Activated CD8-positive, alpha-beta T cell treated with anti-CD3 and anti-CD28 coated beads, Interleukin-2, amount 10 ng/mL, durations not matched to agents 7 days and 5 days (primary cell): Measurements from ENCODE around the gene AHCY. TPM values are rescaled to one million over a fixed set of nuclear protein-coding genes. Genes with fewer than 3 reads are reported as not detected.
"Not testable (repeated sequence)": the region's sequence is repeated elsewhere in the genome, so short reads cannot be mapped to it uniquely, and the experiment has no call there.

Experiments used
- ATAC-seq: fragments of 150-1000 bp; cut with Tn5 transposase; one replicate; pipeline ENCODE4 v1.10.0; 2021; ENCODE audit warnings: moderate library complexity
- CTCF ChIA-PET: fragments of 350-600 bp; sonication (Branson Sonifier 250); formaldehyde crosslinking; loops from one replicate; lab custom pipeline; 2021; ENCODE audit warnings: antibody characterized with exemption; lab: Charles Lee
- POLR2A ChIA-PET: fragments of 350-600 bp; sonication (Branson Sonifier 250); formaldehyde crosslinking; loops from one replicate; lab custom pipeline; 2021; ENCODE audit warnings: antibody characterized with exemption; lab: Charles Lee
- DNase-seq: peaks from one replicate; pipeline ENCODE4 v3.0.0-alpha.2; 2020
- H3K27ac Mint-ChIP-seq: one replicate; pipeline ENCODE4 v1.8.0; 2021; ENCODE audit warnings: mild to moderate bottlenecking, mixed read lengths
- H3K27me3 Mint-ChIP-seq: one replicate; pipeline ENCODE4 v1.8.0; 2021; ENCODE audit warnings: low read depth, mixed read lengths
- H3K36me3 Mint-ChIP-seq: one replicate; pipeline ENCODE4 v1.8.0; 2021; ENCODE audit warnings: low read depth, mixed read lengths
- H3K4me1 Mint-ChIP-seq: one replicate; pipeline ENCODE4 v1.8.0; 2021; ENCODE audit warnings: low read depth, mixed read lengths
- H3K4me3 Mint-ChIP-seq: one replicate; pipeline ENCODE4 v1.8.0; 2021; ENCODE audit warnings: mild to moderate bottlenecking, mixed read lengths
- H3K9me3 Mint-ChIP-seq: one replicate; pipeline ENCODE4 v1.8.0; 2022; ENCODE audit warnings: mixed read lengths; ENCODE audit not compliant: insufficient read depth
- total RNA-seq, 2 experiments: library from RNA; stranded (reverse); gene quantifications; one replicate each; pipeline ENCODE4 v1.2.3, GENCODE V29; 2021

The AHCY gene
- total RNA-seq: 10 to 100 TPM; 90.2 to 94.4 TPM

DNA sequence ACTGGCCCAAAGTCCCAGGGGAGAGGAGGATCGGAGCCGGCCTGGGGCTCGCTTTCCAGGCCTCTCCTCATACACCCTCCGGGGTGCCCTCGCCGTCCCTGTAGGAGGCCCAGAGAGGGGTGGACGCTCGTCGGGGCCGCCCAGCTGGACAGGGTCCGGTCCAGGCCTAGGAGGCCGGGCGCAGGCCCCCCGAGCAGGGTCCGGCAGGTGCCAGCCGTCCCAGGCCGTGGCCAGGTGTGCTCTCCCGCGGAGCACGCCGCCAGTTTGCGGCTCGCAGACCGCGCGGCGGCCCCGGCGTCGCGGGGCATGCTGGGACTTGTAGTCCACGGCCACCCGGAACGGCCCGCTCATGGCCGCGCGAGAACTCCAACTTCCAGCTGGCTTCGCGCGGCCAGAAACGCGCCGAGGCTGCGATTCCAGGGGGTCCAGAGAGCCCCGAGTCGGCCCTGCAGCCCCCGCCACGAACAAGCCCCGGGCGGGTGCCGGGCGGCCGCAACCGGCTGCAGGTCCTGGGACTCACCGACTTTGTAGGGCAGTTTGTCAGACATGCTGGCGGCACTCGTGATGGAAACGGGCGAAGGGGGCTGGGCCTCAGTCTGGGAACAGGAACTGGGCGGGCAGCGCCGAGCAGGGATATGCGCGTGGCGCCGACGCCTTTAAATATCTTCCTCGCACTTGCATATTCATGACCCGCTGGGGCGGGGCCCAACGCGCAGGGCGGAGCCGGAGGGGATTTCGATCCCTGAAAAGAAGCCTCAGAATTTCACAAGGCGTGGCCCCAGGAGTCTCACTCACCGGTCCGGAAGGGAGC lies at the start of gene AHCY:
Gene AHCY, minus strand, starts transcription at position 633 of the 811 bp plus-strand sequence. Its CDS starts 85 bp downstream, at position 548.
- H3K4me3 Mint-ChIP-seq: peak within 1 kb of the TSS; percentile 87
- H3K9me3 Mint-ChIP-seq: no peaks in the 10 kb centered on the region
- CTCF ChIA-PET: interaction anchor here (0.9 to 9.1 kb wide), 4 partner anchors 10 to 235 kb away, joined by 3 to 65 read pairs (median 8); partner anchors contain the start of gene DYNLRB1
- ATAC-seq: peak; percentile 97
- POLR2A ChIA-PET: interaction anchor here (1.3 to 1.4 kb wide), 2 partner anchors 206 to 213 kb away, joined by 4 to 5 read pairs; partner anchors contain the start of gene DYNLRB1
- H3K27ac Mint-ChIP-seq: peak within 1 kb of the TSS; percentile 91
- peaks cover 2% of the 10 kb centered on the region for H3K27me3 Mint-ChIP-seq
- H3K36me3 Mint-ChIP-seq: peaks cover 4% of the 10 kb centered on the region
- peak; percentile 96 for DNase-seq
- peaks cover 24% of the 10 kb centered on the region for H3K4me1 Mint-ChIP-seq

DNA sequence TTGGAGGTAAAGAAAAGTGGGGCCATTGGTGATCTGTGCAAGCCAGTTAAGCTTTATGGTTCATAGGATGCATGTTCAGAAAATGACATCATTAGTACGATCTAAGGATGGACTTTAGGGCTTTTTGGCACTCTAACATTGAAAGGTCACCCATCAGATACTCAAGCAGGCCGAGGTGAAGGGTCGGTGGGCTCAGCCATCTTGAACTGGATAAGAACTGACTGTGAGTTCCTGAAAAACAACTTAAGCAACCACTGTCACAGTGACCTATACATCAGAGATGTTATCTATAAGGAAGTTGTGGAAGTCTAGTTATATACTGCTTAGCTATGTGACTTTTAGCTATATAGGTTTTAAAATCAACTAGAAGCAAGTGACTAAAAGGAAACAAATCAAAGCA lies 46.9 kb upstream of the AHCY start:
- no peak overlapping the region for H3K27ac Mint-ChIP-seq
- ChIA-PET POLR2A (no interaction called here), CTCF (interaction anchor here (0.7 to 1.0 kb wide), 2 partner anchors 13 to 37 kb away, joined by 3 read pairs; partner anchors contain the start of gene ITCH)
- H3K4me3 Mint-ChIP-seq: no peak overlapping the region
- DNase-seq: no peak
- H3K4me1 Mint-ChIP-seq: peaks cover 11% of the 10 kb centered on the region
- no peak for ATAC-seq
- peaks cover 3% of the 10 kb centered on the region for H3K36me3 Mint-ChIP-seq
- no peaks in the 10 kb centered on the region for H3K9me3 Mint-ChIP-seq
- no peaks in the 10 kb centered on the region for H3K27me3 Mint-ChIP-seq

DNA sequence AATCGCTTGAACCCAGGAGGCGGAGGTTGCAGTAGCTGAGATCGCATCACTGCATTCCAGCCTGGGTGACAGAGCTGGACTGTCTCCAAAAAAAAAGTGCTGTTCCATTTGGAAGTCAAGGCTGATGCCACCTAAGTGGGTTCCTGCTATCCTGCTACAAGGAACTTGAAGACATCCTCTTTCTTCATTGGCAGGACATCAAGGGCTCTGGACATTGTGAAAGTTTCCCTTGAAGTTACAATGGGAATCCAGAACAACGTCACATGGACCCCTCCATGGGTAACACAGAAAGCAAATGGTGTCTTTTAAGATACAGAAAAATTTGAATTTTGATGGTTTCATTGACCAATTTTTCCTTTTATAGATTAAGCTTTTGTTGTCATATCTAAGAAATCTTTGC lies 44.4 kb upstream of the AHCY start:
- H3K4me3 Mint-ChIP-seq: no peak overlapping the region
- peaks cover 11% of the 10 kb centered on the region for H3K4me1 Mint-ChIP-seq
- no peaks in the 10 kb centered on the region for H3K9me3 Mint-ChIP-seq
- ChIA-PET POLR2A (interaction anchor here (0.6 kb wide), 1 partner anchor 117 kb away, joined by 3 read pairs; no protein-coding TSS in a partner anchor), CTCF (interaction anchor here (1.1 to 1.3 kb wide), 3 partner anchors 11 to 129 kb away, joined by 3 read pairs; no protein-coding TSS in a partner anchor)
- ATAC-seq (no peak), DNase-seq (no peak)
- H3K36me3 Mint-ChIP-seq: peaks cover 3% of the 10 kb centered on the region
- no peak overlapping the region for H3K27ac Mint-ChIP-seq
- H3K27me3 Mint-ChIP-seq: no peaks in the 10 kb centered on the region

DNA sequence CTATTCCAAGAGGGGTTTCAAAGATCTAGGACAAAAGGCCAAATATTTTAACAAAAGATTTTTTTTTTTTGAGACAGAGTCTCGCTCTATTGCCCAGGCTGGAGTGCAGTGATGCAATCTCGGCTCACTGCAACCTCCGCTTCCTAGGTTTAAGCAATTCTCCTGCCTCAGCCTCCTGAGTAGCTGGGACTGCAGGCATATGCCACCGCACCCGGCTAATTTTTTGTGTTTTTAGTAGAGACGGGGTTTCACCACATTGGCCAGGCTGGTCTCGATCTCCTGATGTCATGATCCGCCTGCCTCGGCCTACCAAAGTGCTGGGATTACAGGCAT lies 43.3 kb upstream of the AHCY start:
- H3K27me3 Mint-ChIP-seq, H3K27ac Mint-ChIP-seq, H3K36me3 Mint-ChIP-seq, H3K4me3 Mint-ChIP-seq, POLR2A ChIA-PET, H3K9me3 Mint-ChIP-seq, ATAC-seq, DNase-seq: not testable (repeated sequence)
- peaks cover 11% of the 10 kb centered on the region for H3K4me1 Mint-ChIP-seq
- CTCF ChIA-PET: interaction anchor here (1.3 kb wide), 1 partner anchor 34 kb away, joined by 3 read pairs; no protein-coding TSS in a partner anchor

DNA sequence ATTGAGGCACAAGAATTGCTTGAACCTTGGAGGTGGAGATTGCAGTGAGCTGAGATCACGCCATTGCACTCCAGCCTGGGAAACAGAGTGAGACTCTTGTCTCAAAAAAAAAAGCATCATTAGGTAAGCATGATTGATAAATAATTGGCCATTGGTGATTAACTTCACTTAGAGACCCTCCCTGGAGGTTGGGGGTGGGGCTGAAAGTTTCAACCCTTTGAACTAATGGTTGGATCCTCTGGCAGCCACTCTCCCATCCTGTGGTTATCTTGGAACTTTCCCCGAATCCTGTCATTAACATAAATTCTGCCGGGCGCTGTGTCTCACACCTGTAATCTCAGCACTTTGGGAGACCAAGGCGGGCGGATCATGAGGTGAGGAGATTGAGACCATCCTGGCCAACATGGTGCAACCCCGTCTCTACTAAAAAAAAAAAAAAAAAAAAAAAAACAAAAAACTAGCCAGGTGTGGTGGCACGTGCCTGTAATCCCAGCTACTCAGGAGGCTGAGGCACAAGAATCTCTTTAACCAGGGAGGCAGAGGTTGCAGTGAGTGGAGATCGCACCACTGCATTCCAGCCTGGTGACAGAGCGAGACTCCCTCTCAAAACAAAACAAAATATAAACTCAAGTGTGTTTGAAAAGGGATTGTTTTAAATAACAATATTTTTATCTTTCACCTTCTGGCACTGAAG lies 42.8 kb upstream of the AHCY start:
- POLR2A ChIA-PET, ATAC-seq, H3K4me3 Mint-ChIP-seq, H3K36me3 Mint-ChIP-seq, H3K9me3 Mint-ChIP-seq, H3K27me3 Mint-ChIP-seq, DNase-seq, H3K27ac Mint-ChIP-seq: not testable (repeated sequence)
- CTCF ChIA-PET: interaction anchor here (1.3 to 2.8 kb wide), 2 partner anchors 33 kb away, joined by 3 to 11 read pairs; no protein-coding TSS in a partner anchor
- H3K4me1 Mint-ChIP-seq: peaks cover 11% of the 10 kb centered on the region

DNA sequence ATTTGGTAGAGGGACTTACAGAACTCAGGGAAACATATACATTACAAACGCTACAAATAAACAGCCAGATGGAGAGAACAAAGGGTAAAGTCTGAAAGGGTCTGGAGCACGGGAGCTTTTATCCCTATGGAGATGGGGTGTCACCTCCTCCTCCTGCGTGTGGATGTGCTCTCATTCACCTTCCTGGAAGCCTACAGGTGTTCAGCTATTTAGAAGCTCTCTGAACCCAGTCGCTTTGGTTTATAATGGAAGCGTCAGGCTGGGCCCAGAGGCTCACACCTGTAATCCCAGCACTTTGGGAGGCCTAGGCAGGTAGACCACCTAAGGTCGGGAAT lies 42.2 kb upstream of the AHCY start:
- H3K4me3 Mint-ChIP-seq: no peak overlapping the region
- no peak for ATAC-seq
- no peak overlapping the region for H3K27ac Mint-ChIP-seq
- no peaks in the 10 kb centered on the region for H3K36me3 Mint-ChIP-seq
- H3K27me3 Mint-ChIP-seq: no peaks in the 10 kb centered on the region
- DNase-seq: no peak
- ChIA-PET POLR2A (no interaction called here), CTCF (interaction anchor here (2.8 kb wide), 1 partner anchor 33 kb away, joined by 11 read pairs; no protein-coding TSS in a partner anchor)
- H3K9me3 Mint-ChIP-seq: no peaks in the 10 kb centered on the region
- peaks cover 8% of the 10 kb centered on the region for H3K4me1 Mint-ChIP-seq

DNA sequence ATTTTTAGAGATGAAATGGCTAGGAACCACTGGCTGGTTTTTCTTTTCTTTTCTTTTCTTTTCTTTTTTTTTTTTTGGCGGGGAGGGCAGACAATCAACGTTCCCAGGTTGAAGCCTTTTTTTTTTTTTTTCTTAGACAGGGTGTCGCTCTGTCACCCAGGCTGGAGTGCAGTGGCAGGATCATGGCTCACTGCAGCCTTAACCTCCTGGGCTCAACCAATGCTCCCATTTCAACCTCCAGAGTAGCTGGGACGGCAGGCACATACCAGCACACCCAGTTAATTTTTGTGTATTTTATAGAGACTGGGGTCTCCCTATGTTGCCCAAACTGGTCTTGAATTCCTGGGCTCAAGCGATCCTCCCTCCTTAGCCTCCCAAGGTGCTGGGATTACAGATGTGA lies 41.1 kb upstream of the AHCY start:
- Mint-ChIP-seq H3K4me1 (no peaks in the 10 kb centered on the region), H3K4me3 (no peak overlapping the region), H3K27ac (no peak overlapping the region), H3K27me3 (no peaks in the 10 kb centered on the region), H3K9me3 (no peaks in the 10 kb centered on the region), H3K36me3 (no peaks in the 10 kb centered on the region)
- no peak for ATAC-seq
- ChIA-PET CTCF (interaction anchor here (2.8 kb wide), 1 partner anchor 31 kb away, joined by 11 read pairs; no protein-coding TSS in a partner anchor), POLR2A (interaction anchor here (0.6 kb wide), 1 partner anchor 12 kb away, joined by 4 read pairs; no protein-coding TSS in a partner anchor)
- DNase-seq: no peak

DNA sequence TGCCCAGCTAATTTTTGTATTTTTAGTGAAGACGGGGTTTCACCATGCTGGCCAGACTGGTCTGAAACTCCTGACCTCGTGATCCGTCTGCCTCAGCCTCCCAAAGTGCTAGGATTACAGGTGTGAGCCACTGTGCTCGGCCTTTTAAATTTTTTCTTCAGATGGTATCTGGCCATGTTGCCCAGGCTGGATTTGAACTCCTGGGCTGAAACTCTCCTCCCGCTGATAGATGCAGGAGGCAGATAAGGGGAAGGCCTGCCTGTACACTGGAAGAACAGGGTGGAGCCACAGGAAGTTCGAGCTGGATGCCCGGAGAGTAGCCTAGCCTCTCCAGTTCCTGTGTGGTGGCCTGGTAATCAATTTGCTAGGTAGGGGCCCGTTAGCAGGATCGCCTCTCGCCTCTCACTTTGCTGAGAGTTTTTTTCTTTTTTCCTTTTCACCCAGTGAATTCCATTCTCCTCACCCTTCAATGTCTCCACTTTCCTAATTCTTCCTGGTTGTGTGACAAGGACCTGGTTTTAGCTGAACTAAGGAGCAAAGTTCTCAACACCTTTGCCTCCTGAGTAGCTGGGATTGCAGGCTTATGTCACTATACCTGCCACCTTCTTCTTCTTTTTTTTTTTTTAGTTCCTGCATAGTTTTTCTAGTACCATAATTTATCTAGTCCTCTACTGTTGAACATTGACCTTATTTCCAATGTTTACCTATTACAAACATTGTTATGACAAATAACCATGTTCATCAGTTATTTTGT lies 40.5 kb upstream of the AHCY start:
- no peak overlapping the region for H3K27ac Mint-ChIP-seq
- no peaks in the 10 kb centered on the region for H3K4me1 Mint-ChIP-seq
- ChIA-PET POLR2A (interaction anchor here (0.6 kb wide), 1 partner anchor 12 kb away, joined by 4 read pairs; no protein-coding TSS in a partner anchor), CTCF (interaction anchor here (2.8 kb wide), 1 partner anchor 31 kb away, joined by 11 read pairs; no protein-coding TSS in a partner anchor)
- DNase-seq: no peak
- H3K36me3 Mint-ChIP-seq: no peaks in the 10 kb centered on the region
- H3K9me3 Mint-ChIP-seq: no peaks in the 10 kb centered on the region
- ATAC-seq: no peak
- H3K4me3 Mint-ChIP-seq: no peak overlapping the region
- H3K27me3 Mint-ChIP-seq: no peaks in the 10 kb centered on the region

DNA sequence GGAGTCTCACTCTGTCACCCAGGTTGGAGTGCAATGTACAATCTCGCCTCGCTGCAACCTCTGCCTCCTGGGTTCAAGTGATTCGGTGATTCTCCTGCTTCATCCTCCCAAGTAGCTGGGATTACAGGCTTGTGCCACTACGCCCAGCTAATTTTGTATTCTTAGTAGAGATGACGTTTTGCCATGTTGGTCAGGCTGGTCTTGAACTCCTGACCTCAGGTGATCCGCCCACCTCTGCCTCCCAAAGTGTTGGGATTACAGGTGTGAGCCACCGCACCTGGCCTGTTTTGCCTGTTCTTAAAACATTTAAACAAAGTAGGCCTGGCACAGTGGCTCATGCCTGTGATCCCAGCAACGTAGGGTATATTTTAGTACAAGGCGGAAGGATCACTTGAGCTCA lies 38.0 kb upstream of the AHCY start:
- H3K4me1 Mint-ChIP-seq, CTCF ChIA-PET, H3K9me3 Mint-ChIP-seq, H3K36me3 Mint-ChIP-seq, H3K27me3 Mint-ChIP-seq, DNase-seq, H3K27ac Mint-ChIP-seq, H3K4me3 Mint-ChIP-seq, ATAC-seq: not testable (repeated sequence)
- POLR2A ChIA-PET: interaction anchor here (0.6 kb wide), 1 partner anchor 64 kb away, joined by 7 read pairs; no protein-coding TSS in a partner anchor

DNA sequence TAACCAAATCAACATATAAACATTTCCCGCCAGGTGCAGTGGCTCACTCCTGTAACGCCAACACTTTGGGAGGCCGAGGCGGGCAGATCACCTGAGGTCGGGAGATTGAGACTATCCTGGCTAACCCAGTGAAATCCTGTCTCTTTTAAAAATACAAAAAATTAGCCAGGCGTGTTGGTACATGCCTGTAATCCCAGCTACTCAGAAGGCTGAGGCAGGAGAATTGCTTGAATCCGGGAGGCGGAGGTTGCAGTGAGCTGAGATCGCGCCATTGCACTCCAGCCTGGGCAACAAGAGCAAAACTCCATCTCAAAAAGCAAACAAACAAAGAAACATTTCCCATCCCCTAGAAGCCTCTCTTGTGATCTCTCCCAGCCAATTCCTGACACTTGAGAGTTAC lies 37.6 kb upstream of the AHCY start:
- H3K9me3 Mint-ChIP-seq, H3K27ac Mint-ChIP-seq, DNase-seq, H3K4me3 Mint-ChIP-seq, ATAC-seq, H3K36me3 Mint-ChIP-seq, H3K27me3 Mint-ChIP-seq, POLR2A ChIA-PET, CTCF ChIA-PET, H3K4me1 Mint-ChIP-seq: not testable (repeated sequence)
